Adrenal gland (tissue), 12 donors: ENCODE measurements around the gene SASH1. TPM values are rescaled to one million over a fixed set of nuclear protein-coding genes. Genes with fewer than 3 reads are reported as not detected.

Experiments used
- DNase-seq, 7 donors: peaks; one replicate each; pipeline ENCODE4 v3.0.0-alpha.2; 2019 to 2020
- H3K27ac ChIP-seq, 5 donors: fragments of 200-600 bp; sonication (generic) in 4 of 5; 1 replicate in 3 of 5; 2 replicates in 2 of 5; pipeline versions ENCODE4 v1.5.1 to v1.8.0; 2016 to 2020; ENCODE audit warnings: mild to moderate bottlenecking in 1 of 5
- H3K27me3 ChIP-seq: fragments of 200-600 bp; 2 replicates; pipeline ENCODE4 v1.8.0; 2021
- H3K36me3 ChIP-seq, 2 donors: fragments of 200-600 bp; replicated peaks in 1 of 2; 1 replicate in 1 of 2; 2 replicates in 1 of 2; pipeline versions ENCODE4 v1.5.1 to v1.8.0; 2018 to 2022
- H3K4me1 ChIP-seq, 2 donors: fragments of 200-600 bp; replicated peaks in 1 of 2; 1 replicate in 1 of 2; 2 replicates in 1 of 2; pipeline versions ENCODE4 v1.5.1 to v1.8.0; 2018 to 2021
- H3K4me3 ChIP-seq, 4 donors: fragments of 200-600 bp; sonication (generic) in 3 of 4; one replicate each; pipeline ENCODE4 v1.5.1; 2016 to 2018
- H3K9me3 ChIP-seq, 3 donors: fragments of 200-600 bp; sonication (generic) in 1 of 3; replicated peaks in 1 of 3; 1 replicate in 2 of 3; 2 replicates in 1 of 3; pipeline versions ENCODE4 v1.5.1 to v1.8.0; 2016 to 2021
- CTCF ChIP-seq, 6 experiments: fragments of 450-650 bp in 4 of 6; fragments of 200-600 bp in 2 of 6; sonication (generic) in 1 of 6; IDR thresholded peaks; 1 replicate in 5 of 6; 2 replicates in 1 of 6; pipeline versions ENCODE4 v1.5.1 to v1.8.0; 2016 to 2021; ENCODE audit warnings: antibody characterized with exemption in 6 of 6, mild to moderate bottlenecking in 2 of 6, moderate library complexity in 1 of 6
- POLR2A ChIP-seq, 2 donors: fragments of 450-650 bp; IDR thresholded peaks; one replicate each; pipeline ENCODE4 v1.6.1; 2017; ENCODE audit warnings: antibody characterized with exemption in 2 of 2, mild to moderate bottlenecking in 2 of 2, moderate library complexity in 1 of 2
- WGBS, 4 donors: extraction: QIAGEN DNeasy Blood & Tissue Kit in 2 of 4; methylation state at CpG; one replicate each; pipeline versions ENCODE4 v1.1.5 to v1.1.7; 2013 to 2017; 5-methylcytosine and 5-hydroxymethylcytosine counted together
- intact Hi-C, 2 donors: fragments of 100-400 bp; cut with DNase I; formaldehyde crosslinking; loops; one replicate each; pipeline versions ENCODE4 v1.14.1 to v1.15.0; 2022 to 2023
- polyA plus RNA-seq, 3 donors: library from polyadenylated mRNA; stranded (reverse); fragments of 200-250 nt in 2 of 3; fragments of 350-450 nt in 1 of 3; fragmentation: Illumina TruSeq in 1 of 3; extraction: RNeasy Lipid Tissue Mini Kit (QIAGEN cat#74804) in 1 of 3; gene quantifications; one replicate each; pipeline ENCODE4 v1.2.3, GENCODE V29; 2013 to 2014
- total RNA-seq, 9 donors: library from RNA; depleted of rRNA in 4 of 9; stranded (reverse); fragments of >200 nt in 4 of 9; fragments of 120-200 nt in 1 of 9; fragmentation: NEBNext Ultra II Directional in 1 of 9; extraction: Animal tissue kit (Norgen Biotek cat#: 25700) in 1 of 9; gene quantifications; one replicate each; pipeline versions ENCODE4 v1.1.0 to v1.2.4, GENCODE V29; 2013 to 2023
- donor health status: healthy with polysubstance abuse.
- donor health status: Bipolar disorder and iron deficiency.
- donor health status: DM: yes; HTN: yes; CAD: no.
- donor health status: DM: no; HTN: no; CAD: no.
- donor health status: DM: no; HTN: no; CAD: no.
- donor health status: DM: yes; HTN: yes; CAD: no.

The SASH1 gene
- total and polyA plus RNA-seq, 12 donors: 5.5 to 30.7 (median 16.7) TPM

- WGBS, 4 donors: 42 to 57% (median 50%) methylated on average over 3 of the region's 3 CpGs
- H3K36me3 ChIP-seq: no peaks in the 10 kb centered on the region
- H3K9me3 ChIP-seq: no peaks in the 10 kb centered on the region
- DNase-seq: no peak
- TF ChIP-seq POLR2A (IDR thresholded peaks at IDR 0.05): no peak
- no peak for TF ChIP-seq CTCF (IDR thresholded peaks at IDR 0.05)
- intact Hi-C loops: no loop called here
- H3K27ac ChIP-seq: no peak overlapping the region
- peaks cover 0 to 5% of the 10 kb centered on the region in 2 donors for H3K4me1 ChIP-seq
- no peaks in the 10 kb centered on the region for H3K27me3 ChIP-seq
- no peak overlapping the region for H3K4me3 ChIP-seq
Observed at GRCh38 chr6:148401571-148401970, 58.9 kb downstream of the SASH1 start.

GRCh38 chr6:148404456-148405054 is 61.9 kb downstream of the SASH1 start:
- intact Hi-C loops: no loop called here

GRCh38 chr6:148405894-148406293 is 63.3 kb downstream of the SASH1 start:
- 57 to 68% (median 62%) methylated on average over 2 of the region's 2 CpGs for WGBS, 4 donors

More at GRCh38 chr6:148404456-148405054, 61.9 kb downstream of the SASH1 start:
- no peaks in the 10 kb centered on the region for H3K27me3 ChIP-seq
- WGBS, 4 donors: 56 to 69% (median 63%) methylated on average over 7 to 10 of the region's 10 CpGs
- H3K4me1 ChIP-seq: no peaks in the 10 kb centered on the region
- H3K4me3 ChIP-seq: no peak overlapping the region
- TF ChIP-seq CTCF (IDR thresholded peaks at IDR 0.05) (no peak), POLR2A (IDR thresholded peaks at IDR 0.05) (no peak)
- H3K27ac ChIP-seq: no peak overlapping the region
- no peak for DNase-seq
- H3K36me3 ChIP-seq: no peaks in the 10 kb centered on the region
- no peaks in the 10 kb centered on the region for H3K9me3 ChIP-seq

More at GRCh38 chr6:148405894-148406293, 63.3 kb downstream of the SASH1 start:
- no peak overlapping the region for H3K27ac ChIP-seq
- TF ChIP-seq CTCF (IDR thresholded peaks at IDR 0.05) (no peak), POLR2A (IDR thresholded peaks at IDR 0.05) (no peak)
- no peaks in the 10 kb centered on the region for H3K9me3 ChIP-seq
- H3K4me3 ChIP-seq: no peak overlapping the region
- H3K36me3 ChIP-seq: no peaks in the 10 kb centered on the region
- no peak for DNase-seq
- no peaks in the 10 kb centered on the region for H3K4me1 ChIP-seq
- intact Hi-C loops: no loop called here
- no peaks in the 10 kb centered on the region for H3K27me3 ChIP-seq
